Measurements from ENCODE around the gene BANP.
"Not testable (repeated sequence)": the region's sequence is repeated elsewhere in the genome, so short reads cannot be mapped to it uniquely, and the experiment has no call there.

The BANP gene

DNA sequence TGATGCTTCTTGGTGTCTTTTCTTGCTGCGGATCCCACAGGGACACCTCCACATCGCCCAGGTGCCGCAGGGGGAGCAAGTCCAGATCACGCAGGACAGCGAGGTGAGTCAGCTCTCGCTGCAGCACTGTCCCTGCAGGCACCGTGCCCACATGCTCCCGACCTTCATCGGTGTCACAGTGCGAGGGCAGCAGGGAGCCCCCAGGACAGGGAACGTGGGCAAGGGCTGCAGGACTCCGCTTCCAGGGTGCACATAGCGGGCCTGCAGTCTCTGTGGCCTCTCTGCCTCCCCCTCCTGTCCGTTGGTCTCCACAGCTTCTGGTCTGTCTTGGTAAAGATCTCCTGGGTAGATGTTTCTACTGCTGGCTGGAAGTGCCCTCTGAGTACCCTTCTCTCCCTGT is 84.1 kb downstream of the BANP start:
- no peak for DNase-seq

DNA sequence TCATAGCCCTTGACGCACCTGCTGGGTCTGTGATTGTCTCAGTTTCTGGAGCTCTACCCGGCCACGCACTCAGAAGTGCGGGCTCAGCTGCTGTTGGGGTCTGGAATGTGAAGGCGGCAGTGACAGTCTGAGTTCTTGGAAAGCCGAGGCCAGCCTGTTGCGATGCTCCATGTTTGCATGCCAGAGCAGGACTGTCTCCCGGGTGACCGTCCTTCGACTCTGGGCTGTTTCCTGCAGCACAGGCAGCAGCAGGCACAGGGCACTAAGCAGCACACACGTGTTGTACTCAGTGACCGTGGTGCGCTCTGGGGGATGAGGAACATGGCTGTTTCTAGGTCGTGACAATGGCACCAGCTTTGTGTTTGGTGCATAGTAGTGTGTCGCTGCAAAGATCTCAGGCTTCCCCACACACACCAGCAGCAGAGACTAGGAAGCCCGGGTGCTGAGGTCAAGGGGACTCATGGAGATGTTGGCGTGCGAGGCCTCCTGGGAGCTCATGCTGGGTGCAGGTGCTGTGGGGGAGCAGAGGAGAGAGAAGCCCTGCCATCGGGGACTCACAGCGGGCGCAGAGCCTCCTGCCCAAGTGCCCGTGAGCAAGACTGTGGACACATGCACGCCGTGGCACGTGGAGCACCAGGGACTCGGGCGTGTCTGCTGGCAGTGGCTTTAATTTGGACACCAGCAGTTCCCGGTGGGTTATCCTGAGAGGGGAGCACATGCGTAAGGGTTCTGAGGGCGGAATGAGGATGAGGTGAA is 84.8 kb downstream of the BANP start:
- not testable (repeated sequence) for DNase-seq

DNA sequence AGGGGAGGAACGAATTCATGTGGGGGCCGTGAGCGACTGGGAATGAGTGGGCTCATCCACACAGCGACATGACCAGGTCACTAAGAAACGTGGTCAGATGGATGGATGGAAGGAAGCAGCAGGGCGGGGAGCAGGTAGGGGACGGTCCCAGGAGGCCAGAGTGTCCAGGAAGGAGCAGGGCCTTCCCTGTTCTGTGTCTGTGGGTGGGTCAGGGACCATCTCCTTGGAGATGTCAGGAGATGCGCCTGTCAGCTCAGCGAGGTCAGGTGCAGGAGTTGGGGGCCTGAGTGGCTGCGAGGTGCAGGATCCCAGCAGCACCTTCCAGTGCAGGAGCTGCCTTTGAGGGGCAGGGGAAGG is 85.4 kb downstream of the BANP start:
- DNase-seq: not testable (repeated sequence)

DNA sequence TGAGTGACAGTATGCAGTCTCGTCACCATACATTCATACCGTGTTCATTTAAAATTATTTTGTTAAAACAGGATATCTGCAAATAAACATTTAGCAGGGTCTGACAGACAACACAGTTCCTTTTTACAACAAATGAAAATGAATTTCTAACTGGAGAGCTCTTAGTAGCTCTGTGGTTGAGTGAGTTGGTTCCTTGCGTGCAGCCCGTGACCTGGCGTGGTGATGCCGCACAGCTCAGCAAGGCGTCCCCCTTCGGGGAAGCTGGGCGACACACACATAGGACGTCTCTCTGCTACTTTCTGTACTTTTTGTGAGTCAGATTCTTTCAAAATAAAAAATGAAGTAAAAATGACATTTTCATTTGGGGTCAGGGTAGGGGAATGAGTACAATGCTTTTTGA is 86.1 kb downstream of the BANP start:
- not testable (repeated sequence) for DNase-seq

DNA sequence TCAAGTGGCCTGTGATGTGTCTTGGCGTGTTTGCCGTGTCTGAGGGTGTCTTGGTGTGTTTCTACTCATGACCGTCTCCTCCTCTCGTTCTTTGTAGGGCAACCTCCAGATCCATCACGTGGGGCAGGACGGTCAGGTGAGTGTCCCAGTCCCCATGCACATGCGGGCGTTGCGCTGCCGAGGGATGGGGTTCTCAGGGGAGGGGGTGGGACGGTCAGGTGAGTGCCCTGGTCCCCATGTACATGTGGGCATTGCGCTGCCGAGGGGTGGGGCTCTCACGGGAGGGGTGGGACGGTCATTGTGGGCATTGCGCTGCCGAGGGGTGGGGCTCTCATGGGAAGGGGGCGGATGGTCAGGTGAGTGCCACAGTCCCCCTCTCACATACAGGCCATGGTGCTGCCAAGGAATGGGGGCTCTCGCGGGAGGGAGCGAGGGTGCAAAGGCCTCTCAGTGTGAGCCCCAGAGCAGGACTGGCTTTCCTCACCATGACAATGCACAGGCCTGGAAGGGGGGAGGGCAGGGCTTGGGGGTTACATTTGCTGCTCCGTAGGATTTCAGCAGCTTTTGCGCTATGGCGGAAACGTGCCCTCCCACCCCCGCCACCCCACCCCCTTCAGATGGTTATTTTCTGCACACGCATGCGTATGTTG is 86.8 kb downstream of the BANP start:
- not testable (repeated sequence) for DNase-seq

DNA sequence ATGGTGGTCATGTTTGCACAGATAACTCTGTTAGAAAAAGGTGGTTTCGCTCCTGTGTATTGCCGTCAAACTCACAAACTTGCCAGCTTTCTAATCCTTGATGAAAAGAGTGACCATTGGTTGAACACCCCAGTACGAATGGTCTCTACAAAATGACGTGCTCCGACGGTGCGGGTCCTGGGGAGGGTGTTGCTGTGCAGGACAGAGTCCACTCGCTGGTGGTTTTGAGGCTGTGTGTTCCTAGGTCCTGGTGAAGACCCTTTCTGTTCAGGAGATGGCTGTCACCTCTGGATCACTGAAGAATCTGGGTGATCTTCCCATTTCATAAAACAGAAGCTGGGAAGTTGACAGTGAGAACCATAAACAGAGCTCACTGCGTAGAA is 87.3 kb downstream of the BANP start:
- not testable (repeated sequence) for DNase-seq

DNA sequence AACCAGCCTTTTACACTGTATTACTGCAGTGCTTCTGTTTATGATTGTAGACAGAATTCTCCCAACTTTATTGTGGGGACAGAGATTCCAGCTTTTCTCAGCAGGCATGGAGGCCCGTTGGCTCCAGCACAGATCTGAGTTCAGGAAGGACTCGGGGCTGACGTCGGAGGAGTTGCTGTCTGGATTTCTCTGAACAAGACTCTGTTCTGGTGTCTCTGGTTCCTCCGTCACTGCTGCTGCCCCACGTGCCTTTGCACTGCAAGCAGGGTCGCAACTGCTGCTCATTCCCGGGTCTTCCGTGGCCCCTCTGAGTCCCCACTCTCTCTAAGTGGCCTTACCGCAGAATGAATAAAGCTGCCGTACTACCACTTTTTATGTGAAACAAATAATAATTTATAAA is 88.4 kb downstream of the BANP start:
- DNase-seq: no peak

DNA sequence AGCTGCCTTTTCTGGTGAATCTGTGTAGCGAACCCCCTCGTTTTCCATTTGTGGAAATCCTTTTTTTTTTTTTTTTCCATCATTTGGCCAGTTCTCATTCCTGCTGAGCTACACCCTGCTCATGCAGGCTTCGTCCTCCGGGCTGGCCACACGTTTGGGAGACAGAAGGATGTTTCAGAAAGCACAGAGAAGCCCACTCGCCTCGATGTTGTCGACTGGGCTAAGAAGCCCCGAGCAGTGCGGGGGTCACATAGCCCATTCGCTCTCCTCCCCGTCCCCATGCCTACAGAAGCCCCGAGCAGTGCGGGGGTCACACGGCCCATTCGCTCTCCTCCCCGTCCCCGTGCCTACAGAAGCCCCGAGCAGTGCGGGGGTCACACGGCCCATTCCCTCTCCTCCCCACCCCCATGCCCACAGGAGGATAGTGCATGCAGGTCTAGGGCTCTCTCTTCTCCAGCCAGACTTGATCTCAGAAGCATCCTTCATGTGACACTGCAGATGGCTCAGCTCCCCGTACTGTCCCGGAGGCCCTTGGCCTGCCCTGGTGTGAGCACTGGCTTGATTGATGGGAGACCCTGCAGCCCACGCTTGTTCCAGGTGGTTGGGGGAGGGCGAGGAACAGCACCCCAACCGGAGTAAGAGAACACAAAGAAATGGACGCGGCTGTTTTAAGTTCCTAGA is 89.1 kb downstream of the BANP start:
- DNase-seq: not testable (repeated sequence)

DNA sequence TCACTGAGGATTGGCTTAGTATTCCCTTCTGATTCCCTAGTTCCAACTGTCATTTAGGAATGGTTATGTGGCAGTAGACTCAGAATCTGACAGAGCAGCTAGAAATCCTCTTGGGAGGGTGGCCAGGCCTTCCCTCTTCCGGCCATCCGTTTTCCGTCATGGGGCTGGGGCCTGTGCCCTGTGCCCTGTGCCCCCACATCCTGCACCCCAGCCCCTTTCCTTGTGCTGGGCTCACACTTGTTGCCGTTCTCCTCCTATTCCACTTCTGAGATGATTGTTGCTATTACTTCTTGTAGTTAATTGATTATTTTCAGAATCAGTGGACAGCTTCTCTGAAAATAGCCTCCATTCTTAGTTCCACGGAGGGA is 89.6 kb downstream of the BANP start:
- not testable (repeated sequence) for DNase-seq

DNA sequence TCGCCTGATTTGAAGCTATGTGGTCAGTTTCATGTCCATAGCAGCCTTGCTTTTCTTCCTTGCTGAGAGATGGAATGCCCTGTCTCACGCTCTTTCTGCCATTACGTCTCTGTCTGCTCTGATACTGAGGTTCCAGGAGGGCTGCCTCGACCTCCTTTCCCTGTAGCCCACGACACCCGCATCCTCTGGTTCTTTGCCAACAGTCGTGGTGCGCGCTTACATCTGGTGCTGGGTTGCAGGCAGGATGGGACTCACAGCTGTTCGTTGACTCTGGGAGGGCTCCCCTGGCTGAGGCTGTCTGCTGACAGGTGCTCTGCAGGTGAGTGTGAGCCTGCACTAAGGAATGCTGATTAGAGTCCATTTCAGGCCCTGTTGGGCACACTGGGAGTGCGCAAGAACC is 90.3 kb downstream of the BANP start:
- DNase-seq: not testable (repeated sequence)

DNA sequence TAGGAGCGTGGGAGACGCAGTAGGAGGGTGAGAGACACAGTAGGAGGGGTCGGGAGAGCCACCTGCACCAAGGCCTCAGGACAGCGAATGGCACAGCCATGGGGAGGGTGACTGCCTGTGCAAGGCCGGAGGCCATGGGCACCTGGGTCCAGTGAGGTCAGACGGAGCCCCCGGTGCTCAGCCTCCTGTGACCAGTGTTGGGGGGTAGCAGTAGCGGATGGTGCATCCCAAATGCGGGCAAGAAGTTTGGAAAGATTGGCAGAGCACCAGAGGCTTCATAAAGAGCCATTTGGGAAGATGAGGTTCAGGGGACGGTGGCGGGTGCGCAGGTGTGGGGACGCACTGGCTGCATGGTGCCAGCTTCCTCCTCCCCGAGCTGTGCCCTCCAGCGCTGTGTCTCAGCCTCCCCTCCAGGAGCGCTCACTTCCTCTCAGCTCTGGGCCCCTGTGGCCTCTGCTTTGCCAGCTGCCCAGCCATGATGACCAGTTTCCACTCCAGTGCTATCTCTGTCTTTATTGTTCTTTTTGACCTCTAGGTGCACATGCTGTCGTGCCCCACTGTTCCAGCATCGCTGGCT is 90.8 kb downstream of the BANP start:
- not testable (repeated sequence) for DNase-seq

DNA sequence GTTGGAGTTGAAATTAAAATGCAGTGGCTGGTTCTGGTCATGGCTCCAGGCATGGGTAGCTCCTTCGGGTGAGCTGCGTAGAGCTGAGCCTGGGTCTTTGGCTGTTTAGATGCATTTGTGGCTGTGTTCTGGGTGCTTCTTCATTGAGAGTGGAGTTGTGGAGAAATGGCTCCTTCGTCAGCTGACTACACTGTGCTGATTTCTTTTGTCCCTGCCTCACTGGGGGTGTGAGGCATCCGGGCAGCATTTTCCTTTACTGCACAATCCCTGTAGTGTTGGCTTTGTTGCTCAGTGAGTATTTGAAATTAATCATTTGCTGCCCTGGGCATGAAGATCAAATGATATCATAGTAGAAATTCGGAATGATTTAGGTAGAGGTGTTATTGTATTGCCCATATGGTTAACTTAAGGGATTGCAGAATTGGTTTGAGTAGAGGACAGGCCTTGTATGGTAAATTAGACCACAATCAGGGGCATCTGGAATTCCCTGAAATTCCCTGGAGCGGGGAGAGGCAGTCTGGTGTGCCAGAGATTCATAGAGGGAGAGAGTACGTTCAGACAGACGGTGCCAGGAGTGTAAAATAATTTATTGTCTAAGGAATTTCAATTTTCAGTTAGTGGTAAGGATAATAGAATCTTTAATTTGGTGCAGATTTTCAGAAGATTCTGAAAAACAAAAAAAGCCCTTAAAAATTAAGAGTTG is 92.1 kb downstream of the BANP start:
- DNase-seq: not testable (repeated sequence)

DNA sequence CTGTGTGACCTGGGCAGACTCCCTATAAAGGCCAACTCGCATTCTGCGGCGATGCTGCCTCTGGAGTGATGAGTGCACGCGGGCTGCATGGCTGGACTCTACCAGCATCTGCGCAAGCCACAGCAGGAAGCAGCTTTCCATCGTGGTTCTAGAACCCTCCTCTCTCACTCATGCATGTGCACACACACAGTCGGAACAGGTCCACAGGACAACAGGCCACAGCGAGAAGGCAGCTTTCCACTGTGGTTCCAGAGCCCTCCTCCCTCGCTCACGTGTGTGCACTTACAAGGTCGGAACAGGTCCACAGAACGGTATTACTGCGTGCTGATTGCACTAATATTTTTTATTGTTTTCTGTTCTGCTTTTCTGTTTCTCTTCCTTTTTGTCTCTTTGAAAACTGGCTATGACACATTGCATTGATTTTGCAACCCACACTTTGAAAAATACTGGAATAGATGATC is 92.9 kb downstream of the BANP start:
- DNase-seq: not testable (repeated sequence)

DNA sequence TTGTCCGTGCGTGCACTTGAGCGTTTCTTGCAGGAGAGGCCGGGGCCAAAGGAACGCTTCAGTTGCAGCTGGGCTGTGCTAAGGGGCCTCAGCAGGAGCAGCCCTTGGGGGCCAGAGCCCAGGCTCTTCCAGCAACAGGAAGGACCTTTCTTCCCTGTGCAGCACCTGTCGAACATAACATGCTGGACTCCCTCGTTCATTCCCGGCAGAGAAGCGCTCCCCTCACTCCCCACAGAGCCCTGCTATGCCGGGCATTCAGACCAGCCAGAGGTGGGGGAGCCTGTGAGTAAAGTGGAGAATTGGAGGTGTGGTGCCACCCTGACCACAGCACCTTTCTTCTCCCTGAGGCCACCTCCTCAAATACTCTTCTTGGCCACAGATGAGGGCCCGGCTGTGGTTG is 94.1 kb downstream of the BANP start:
- DNase-seq: not testable (repeated sequence)

DNA sequence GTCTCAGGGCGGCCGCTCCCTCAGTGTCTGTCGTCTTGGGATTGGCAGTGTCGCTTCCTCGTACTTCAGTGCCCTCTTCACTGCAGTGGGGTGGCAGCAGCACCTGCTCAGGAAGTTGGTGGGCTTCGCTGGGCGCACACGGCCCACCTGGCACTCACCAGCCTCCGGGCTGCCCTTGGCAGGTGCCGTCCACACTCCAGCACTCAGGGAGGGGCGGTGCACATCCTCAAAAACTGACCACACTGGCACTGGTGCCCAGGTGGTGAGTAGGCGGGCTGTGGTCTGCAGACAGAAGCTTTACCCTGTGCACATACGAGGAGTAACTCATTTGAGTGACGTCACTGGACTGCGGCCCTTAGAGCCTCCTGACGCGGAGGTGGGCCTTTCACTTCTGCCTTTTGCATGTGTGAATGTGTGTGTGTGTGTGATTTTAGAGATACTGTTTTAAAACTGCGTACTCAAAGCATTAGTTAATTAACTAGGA is 94.6 kb downstream of the BANP start:
- DNase-seq: no peak

DNA sequence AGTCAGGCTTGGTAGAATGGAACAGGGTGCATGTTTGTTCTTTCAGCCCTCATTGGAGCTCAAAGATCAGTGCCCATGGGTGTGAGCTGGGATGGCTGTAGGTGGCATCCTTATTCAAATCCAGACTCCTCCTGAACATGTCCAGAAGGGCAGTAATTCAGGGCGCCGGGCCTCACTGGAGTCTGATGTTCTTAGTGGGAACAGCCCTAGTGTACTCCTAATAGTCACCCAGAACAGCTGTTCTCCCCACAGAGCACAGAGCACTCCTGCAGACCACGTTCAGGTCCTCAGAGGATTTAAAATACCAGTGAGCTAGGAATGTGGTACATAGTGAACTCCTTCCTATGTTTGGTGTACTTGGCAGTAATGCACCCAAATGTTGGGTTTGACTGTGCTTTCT is 96.2 kb downstream of the BANP start:
- no peak for DNase-seq

DNA sequence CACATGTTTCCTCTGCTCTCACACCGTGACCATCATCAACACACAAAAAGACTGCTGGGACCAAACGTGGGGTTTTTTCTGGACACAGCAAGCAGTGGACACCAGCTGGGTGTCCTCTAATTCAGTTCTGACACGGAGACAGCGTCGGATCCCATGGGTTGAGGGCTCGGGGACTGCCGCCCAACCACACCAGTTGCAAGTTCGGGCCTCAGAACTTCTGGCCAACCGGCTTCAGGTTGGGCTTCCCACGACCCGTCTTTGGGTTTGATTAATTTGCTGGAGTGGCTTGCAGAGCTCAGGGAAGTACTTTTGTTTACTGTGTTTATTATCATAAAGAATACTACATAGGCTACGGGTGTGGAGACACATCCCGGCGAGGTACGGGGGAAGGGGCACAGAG is 97.8 kb downstream of the BANP start:
- DNase-seq: no peak

DNA sequence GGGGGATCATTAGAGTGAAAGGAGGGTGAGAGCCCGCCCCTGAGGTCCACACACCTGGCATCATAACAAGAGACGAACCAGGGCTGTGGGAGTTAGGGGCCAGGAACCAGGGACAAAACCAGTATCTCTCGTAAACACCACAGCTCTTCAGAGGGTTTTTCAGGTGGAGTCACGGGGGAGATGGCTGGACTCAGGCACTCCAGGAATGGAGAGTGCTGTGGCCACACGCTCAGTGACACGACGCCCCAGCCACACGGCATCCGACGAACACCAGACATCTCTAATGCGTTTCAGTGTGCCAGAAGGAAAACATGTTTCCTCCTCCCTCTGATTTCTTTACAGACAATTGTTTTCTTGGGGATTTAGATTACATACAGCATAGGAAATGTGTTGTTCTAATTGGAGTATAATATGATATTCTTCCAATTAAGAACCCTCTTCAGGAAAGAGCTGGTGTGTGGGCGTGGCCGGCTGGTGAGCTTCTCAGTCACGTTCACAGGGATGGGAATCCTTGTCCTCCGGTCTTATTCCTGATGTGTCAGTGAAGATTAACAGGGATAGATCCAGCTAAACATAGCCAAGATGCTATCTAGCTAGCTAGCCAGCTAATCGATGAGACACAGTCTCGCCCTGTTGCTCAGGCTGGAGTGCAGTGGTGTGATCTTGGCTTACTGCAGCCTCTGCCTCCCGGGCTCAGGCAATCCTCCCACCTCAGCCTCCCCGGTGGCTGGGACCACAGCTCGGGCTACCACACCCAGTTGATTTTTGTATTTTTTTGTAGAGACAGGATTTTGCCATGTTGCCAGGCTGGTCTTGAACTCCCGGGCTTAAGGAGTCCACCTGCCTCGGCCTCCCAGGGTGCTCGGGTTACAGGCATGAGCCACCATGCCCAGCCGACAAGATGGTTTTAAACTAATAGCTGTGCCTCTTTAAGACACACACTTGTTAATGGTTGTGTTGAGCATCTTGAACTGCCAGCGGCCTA is 98.6 kb downstream of the BANP start:
- no peak for DNase-seq

DNA sequence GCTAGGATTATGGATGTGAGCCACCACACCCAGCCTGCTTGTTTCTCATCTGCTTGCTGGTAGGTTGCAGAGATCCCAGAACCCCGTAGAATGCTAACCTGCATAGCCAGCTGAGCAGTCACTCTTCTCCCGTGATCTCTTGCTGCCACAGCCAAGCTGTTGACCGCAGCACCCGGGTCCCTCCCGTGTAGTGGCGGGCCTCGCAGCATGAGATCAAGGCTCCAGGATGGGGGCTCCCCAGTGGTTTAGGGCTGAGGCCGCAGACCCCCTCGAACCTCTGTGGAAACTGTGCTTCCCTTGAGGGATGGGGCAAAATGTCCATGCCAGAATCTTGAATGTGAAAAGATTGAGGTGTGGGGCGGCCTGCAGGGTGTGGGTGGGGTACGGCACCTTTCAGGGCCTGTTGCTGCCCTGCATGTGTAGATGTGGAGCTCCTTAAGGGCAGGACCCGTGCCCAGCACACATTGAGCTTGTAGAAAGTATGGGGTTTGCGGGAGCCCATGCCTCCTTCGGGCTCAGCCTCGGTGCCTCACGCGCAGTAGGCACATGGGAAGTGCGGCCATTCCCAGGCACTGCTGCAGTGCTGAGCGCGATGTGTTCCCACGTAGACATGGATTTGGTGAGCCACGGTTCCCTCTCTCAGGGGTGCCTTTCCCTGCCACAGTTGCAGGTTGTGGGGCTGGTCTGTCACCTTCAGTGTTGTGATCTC is 99.9 kb downstream of the BANP start:
- no peak for DNase-seq

DNA sequence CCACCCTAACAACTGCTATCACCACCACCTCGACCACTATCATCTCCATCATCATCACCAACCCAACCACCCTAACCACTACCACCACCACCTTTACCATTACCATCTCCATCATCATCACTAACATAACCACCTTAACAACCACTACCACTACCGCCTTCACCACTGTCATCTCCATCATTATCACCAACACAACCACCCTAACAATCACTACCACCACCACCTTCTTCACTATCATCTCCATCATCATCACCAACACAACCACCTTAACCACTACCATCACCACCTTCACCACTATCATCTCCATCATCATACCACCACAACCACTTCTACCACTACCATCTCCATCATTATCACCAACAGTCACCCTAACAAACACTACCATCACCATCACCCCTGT is 101.4 kb downstream of the BANP start:
- DNase-seq: no peak

DNA sequence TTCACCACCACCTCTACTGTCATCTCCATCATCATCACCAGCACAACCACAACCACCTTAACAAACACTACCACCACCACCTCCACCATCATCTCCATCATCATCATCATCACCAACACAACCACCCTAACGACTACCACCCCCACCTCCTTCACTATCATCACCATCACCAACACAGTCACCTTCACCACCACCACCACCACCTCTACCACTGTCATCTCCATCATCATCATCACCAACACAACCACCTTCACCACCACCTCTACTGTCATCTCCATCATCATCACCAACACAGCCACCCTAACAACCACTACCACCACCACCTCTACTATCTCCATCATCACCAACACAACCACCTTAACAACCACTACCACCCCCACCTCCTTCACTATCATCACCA is 102.2 kb downstream of the BANP start:
- not testable (repeated sequence) for DNase-seq
